SK-N-DZ (cell line): ENCODE measurements around the gene PAH. TPM values are rescaled to one million over a fixed set of nuclear protein-coding genes. Genes with fewer than 3 reads are reported as not detected.

Experiments
- DNase-seq: peaks from one replicate; pipeline ENCODE4 v3.0.0-alpha.2; 2015; ENCODE audit warnings: low spot score
- polyA plus RNA-seq, 2 experiments: library from polyadenylated mRNA; depleted of rRNA; stranded (reverse); fragments of >200 nt; gene quantifications; 2 replicates each; pipeline ENCODE4 v1.2.3, GENCODE V29; 2014

Gene PAH
- not detected in 2 replicates for polyA plus RNA-seq (2014; cell fraction: cytosol; rRNA removed)
- 0.15 TPM in 1 of 2 replicates, not detected in the other for polyA plus RNA-seq (2014; cell fraction: nucleus; rRNA removed)

DNA sequence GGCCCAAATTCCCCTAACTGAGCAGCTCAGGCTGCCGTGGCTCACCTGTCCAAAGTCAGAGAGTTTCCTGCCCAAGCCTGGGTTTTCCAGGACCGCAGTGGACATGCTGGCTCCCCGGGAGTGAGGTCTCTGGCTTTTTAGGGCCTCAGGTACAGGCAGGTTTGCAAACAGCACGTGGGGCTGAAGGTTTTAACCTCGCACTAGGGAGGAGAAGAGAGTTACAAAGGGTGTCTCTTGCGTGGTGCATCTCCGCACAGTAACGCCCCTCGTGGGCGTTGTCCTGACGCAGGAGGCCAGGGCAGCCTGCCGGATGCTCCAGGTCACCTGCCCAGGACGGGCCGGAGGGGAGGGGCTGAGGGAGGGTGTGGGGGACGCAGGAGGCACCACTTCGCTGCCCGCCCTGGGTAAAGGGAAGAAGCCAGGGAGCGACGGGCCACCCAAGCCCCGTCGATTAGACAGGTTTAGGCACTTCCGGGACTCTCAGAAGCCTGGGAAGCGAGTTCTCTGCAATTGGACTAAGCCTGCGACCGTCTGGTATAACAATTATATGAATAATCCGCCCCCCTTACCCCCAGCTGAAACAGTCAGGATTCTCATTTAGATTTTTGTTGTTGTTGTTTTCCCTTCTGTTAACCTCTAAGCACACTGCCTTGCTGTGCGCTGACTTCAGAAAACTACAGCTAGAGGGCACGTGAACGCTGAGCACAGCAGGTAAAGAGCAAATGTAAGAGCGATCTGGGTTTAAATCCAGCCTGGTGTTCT is at the start of gene PAH:
TSS of gene PAH (minus strand) at position 219 of the 762 bp plus-strand sequence. CDS start at position 105, 114 bp downstream.
- DNase-seq = peak; percentile 29

DNA sequence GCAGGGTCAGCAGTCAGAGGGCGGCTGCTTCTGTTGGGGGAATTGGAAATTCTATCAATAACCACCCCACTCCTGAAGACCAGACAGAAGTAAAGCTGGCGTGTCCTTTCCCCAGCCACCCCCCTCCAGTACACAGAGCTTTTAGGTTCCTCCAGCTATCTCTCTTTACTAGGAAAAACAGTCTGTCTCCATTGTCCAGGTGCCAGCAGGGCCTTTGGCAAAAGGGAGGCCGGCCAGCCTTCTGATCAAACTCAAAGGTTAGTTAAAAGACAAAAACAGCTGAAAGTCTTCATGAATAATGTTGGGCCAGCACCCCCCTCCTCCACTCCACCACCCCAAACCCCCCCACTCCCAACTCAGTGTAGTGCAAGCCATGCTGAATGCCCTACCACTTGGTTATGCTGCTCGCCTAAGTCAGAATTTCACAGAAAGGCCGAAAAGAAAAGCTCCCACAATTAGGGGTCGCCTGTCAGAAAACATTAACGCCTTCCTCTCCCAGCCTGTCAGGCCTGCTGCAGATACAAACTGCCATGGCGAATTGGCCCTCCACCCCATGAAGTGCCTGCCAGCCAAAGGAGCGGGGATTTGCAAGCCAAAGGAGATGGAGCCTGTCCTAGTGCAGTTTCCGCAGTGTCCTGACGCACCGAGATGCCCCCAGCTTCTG is 49.3 kb upstream of the PAH start:
- DNase-seq = no peak

- DNase-seq = no peak
These were observed 48.5 kb upstream of the PAH start for GRCh38 chr12:102965281-102966155.

GRCh38 chr12:102964872-102965271 is 47.8 kb upstream of the PAH start:
- no peak for DNase-seq

DNA sequence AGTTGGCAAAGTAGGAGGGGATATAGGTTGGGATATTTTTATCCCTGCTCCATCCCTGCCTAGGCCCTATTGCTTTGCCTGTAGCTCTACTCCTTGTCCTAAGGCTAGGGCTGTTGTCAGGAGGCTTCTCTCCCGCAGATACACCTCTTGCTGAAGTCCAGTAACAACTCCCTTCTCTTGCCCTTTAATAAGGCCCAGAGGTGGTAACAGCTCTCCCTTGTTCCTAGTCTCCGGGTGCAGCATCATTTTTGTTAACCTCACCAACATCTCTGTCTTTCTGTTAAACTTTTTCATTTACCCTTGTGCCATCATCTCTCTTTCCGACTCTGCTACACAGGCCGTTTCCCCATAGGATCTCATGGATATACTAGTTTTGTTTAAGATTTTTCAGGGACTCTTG is 46.8 kb upstream of the PAH start:
- DNase-seq = no peak

DNA sequence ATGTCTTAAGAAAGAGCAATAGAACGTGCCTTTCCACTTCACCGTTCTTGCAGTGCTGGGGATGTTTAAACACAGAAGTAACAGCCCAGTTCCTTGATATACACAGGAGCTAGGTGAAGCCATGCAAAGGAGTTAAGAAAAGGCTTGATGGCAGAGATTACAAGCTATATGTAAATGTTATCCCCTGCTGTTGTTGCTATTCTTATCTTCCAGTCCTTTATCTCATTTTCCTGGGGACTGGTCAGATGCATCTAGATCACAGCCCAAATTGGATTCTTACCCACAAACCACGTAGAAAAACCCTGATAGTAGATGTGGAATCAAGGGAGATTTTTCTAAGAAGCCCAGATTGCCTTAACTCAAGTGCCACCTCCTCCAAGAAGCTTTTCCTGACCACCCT is 45.9 kb upstream of the PAH start:
- peak; percentile 57 for DNase-seq

DNA sequence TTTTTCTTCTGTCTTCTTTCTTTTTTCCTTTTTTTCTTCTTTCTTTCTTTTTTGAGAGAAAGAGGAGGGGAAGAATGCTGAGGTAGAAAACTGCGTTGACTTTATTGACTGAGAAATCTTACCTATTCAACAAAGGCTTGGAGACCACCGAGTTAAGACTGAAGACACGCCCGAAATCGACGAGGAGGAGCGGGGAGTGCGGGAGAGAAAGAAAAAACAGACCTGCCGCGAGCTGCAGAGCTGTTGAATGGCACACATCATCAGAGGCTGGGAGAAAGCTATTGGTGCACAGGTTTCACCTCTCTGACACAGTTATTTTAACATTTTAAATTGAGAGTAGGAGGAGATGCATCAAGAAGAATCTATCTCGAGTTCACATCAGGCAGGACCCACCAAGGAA is 45.5 kb upstream of the PAH start:
- DNase-seq = peak; percentile 69

- peak; percentile 83 for DNase-seq
These were observed 44.4 kb upstream of the PAH start for GRCh38 chr12:102961466-102961855.

- DNase-seq = peak; percentile 87
These were observed 43.9 kb upstream of the PAH start for GRCh38 chr12:102960766-102961465.

DNA sequence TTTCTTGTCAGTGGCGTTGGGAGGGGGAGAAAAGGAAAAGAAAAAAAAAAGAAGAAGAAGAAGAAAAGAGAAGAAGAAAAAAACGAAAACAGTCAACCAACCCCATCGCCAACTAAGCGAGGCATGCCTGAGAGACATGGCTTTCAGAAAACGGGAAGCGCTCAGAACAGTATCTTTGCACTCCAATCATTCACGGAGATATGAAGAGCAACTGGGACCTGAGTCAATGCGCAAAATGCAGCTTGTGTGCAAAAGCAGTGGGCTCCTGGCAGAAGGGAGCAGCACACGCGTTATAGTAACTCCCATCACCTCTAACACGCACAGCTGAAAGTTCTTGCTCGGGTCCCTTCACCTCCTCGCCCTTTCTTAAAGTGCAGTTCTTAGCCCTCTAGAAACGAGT is 42.3 kb upstream of the PAH start:
- DNase-seq = peak; percentile 55

DNA sequence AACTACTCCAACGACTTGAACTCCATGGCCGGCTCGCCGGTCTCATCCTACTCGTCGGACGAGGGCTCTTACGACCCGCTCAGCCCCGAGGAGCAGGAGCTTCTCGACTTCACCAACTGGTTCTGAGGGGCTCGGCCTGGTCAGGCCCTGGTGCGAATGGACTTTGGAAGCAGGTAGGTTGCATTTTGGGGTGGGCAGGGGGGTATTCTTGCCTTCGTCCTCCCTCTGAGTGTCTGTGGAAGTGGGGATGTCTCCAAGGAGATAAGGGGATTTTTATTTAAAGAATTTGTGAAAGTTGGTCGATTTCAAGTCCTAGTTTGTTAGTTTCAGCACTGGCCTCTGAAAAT is 41.8 kb upstream of the PAH start:
- peak; percentile 42 for DNase-seq

DNA sequence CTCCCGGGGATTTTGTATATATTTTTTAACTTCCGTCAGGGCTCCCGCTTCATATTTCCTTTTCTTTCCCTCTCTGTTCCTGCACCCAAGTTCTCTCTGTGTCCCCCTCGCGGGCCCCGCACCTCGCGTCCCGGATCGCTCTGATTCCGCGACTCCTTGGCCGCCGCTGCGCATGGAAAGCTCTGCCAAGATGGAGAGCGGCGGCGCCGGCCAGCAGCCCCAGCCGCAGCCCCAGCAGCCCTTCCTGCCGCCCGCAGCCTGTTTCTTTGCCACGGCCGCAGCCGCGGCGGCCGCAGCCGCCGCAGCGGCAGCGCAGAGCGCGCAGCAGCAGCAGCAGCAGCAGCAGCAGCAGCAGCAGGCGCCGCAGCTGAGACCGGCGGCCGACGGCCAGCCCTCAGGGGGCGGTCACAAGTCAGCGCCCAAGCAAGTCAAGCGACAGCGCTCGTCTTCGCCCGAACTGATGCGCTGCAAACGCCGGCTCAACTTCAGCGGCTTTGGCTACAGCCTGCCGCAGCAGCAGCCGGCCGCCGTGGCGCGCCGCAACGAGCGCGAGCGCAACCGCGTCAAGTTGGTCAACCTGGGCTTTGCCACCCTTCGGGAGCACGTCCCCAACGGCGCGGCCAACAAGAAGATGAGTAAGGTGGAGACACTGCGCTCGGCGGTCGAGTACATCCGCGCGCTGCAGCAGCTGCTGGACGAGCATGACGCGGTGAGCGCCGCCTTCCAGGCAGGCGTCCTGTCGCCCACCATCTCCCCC is 41.2 kb upstream of the PAH start:
- DNase-seq = peak; percentile 45

- peak; percentile 92 for DNase-seq
These were observed 40.5 kb upstream of the PAH start, which contains the start of gene ASCL1 for GRCh38 chr12:102957339-102958050. TSS of gene ASCL1 (plus strand) at chr12:102957674. CDS start at chr12:102958245, 571 bp downstream.

DNA sequence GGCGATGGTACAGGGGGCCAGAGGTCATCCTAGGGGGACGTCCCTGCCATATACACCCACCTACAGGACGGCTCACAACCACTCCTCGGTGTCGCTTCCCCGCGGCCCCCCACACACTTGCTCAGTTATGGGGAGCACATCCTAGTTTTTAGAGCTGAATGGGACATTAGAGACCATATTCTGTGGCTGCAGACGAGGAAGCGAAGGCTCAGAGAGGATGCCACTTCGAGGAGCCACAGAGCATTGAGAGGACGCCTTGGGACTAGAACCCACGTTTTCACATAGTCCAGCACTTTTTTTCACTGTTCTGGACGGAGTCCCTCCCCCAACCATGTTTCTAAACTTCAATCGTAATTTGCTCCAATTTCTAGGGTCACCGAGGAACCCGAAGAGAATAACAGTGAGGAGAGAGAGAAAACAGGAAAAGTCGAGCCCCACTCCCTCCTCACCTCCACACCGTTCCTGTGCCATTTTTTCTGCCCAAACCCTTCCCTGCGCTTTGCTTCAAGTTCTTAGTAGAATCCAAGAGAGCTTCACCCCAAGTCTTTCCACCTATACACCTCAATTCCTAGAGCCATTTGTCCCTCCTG is 39.8 kb upstream of the PAH start:
- peak; percentile 55 for DNase-seq

- DNase-seq = peak; percentile 58
These were observed 39.1 kb upstream of the PAH start for GRCh38 chr12:102955926-102956737.

GRCh38 chr12:102954134-102954533 is 37.1 kb upstream of the PAH start:
- no peak for DNase-seq

GRCh38 chr12:102953221-102953620 is 36.2 kb upstream of the PAH start:
- DNase-seq = peak; percentile 46

DNA sequence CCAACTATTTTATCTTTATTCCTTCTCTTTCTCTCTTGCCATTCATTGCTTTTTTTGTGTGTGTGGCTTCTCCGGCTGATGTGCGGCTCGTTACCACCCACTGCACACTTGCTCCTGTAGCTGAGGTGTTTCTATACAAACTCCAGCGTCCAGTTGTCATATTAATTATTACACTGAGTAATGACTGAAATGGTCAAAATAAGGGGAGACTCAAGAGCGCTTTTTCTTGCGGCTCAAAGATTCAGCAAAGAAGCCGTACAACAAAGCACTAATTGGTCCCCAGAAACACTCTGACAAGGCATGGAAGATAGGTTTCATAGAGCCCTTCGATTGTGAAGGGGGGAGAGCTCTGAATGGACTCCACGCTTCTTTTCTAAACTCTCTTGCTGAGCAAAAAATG is 34.8 kb upstream of the PAH start:
- DNase-seq = no peak
